H1 (cell line): ENCODE data around the gene MEFV. TPM values are rescaled to one million over a fixed set of nuclear protein-coding genes. Genes with fewer than 3 reads are reported as not detected.

Experiments
- ASH2L ChIP-seq: fragments of 200-600, 300-600 bp; sonication (generic); IDR thresholded peaks from one replicate; pipeline ENCODE4 v1.7.1; 2017; ENCODE audit warnings: low read length
- ATF2 ChIP-seq: IDR thresholded peaks from 2 replicates; pipeline ENCODE4 v1.6.1; 2012; ENCODE audit warnings: low read length, inconsistent platforms
- CEBPB ChIP-seq: IDR thresholded peaks from 2 replicates; pipeline ENCODE4 v1.6.1; 2012; ENCODE audit warnings: low read depth, low read length
- CHD1 ChIP-seq: IDR thresholded peaks from 2 replicates; pipeline ENCODE4 v1.6.1; 2012; ENCODE audit warnings: low read depth, low read length, improper control_type of control experiment
- CREB1 ChIP-seq: IDR thresholded peaks from 2 replicates; pipeline ENCODE4 v1.6.1; 2012; ENCODE audit warnings: inconsistent platforms
- EGR1 ChIP-seq: IDR thresholded peaks from 2 replicates; pipeline ENCODE4 v1.6.1; 2011; ENCODE audit warnings: low read depth, low read length, borderline replicate concordance
- EP300 ChIP-seq, 2 experiments: IDR thresholded peaks; 1 replicate in 1 of 2; 2 replicates in 1 of 2; pipeline ENCODE4 v1.6.1; 2011 to 2012; ENCODE audit warnings: low read depth in 2 of 2, low read length in 2 of 2, mild to moderate bottlenecking in 2 of 2, borderline replicate concordance in 1 of 2, inconsistent platforms in 1 of 2, moderate library complexity in 1 of 2
- EZH2 ChIP-seq: fragments of 200-600 bp; sonication (generic); IDR thresholded peaks from 2 replicates; pipeline ENCODE4 v1.7.1; 2012; ENCODE audit warnings: low read depth, mild to moderate bottlenecking, moderate library complexity, low read length, inconsistent platforms; ENCODE audit not compliant: severe bottlenecking
- FOSL1 ChIP-seq: IDR thresholded peaks from 2 replicates; pipeline ENCODE4 v1.6.1; 2011; ENCODE audit warnings: mild to moderate bottlenecking, low read depth, low read length, moderate library complexity; ENCODE audit not compliant: insufficient read depth
- GABPA ChIP-seq: IDR thresholded peaks from 2 replicates; pipeline ENCODE4 v1.6.1; 2011; ENCODE audit warnings: mild to moderate bottlenecking, low read length, moderate library complexity, borderline replicate concordance; ENCODE audit not compliant: insufficient read depth
- GTF2F1 ChIP-seq: IDR thresholded peaks from 2 replicates; pipeline ENCODE4 v1.6.1; 2012; ENCODE audit warnings: low read depth, low read length, improper control_type of control experiment, borderline replicate concordance
- HDAC2 ChIP-seq, 2 experiments: fragments of 300-600 bp in 1 of 2; sonication (generic) in 1 of 2; IDR thresholded peaks; 2 replicates each; pipeline ENCODE4 v1.6.1; 2011 to 2012; ENCODE audit warnings: low read depth in 2 of 2, low read length in 2 of 2, mild to moderate bottlenecking in 2 of 2, moderate library complexity in 2 of 2, borderline replicate concordance in 1 of 2, inconsistent platforms in 1 of 2
- KDM1A ChIP-seq: fragments of 200-600, 300-600 bp; sonication (generic); IDR thresholded peaks from 2 replicates; pipeline ENCODE4 v1.7.1; 2016; ENCODE audit warnings: mild to moderate bottlenecking, low read length, borderline replicate concordance
- KDM5A ChIP-seq: fragments of 200-600 bp; IDR thresholded peaks from 2 replicates; pipeline ENCODE4 v1.7.1; 2012; ENCODE audit warnings: mild to moderate bottlenecking, low read length, inconsistent platforms, mixed read lengths
- RXRA ChIP-seq: IDR thresholded peaks from 2 replicates; pipeline ENCODE4 v1.6.1; 2011; ENCODE audit warnings: low read depth, mild to moderate bottlenecking, low read length, moderate library complexity; ENCODE audit not compliant: insufficient read depth
- SIN3A ChIP-seq, 2 experiments: IDR thresholded peaks in 1 of 2; conservative IDR thresholded peaks in 1 of 2; 2 replicates each; pipeline ENCODE4 v1.6.1; 2011 to 2012; ENCODE audit warnings: low read length in 2 of 2, improper control_type of control experiment in 1 of 2, low read depth in 1 of 2, mild to moderate bottlenecking in 1 of 2
- SP1 ChIP-seq: IDR thresholded peaks from 2 replicates; pipeline ENCODE4 v1.6.1; 2011; ENCODE audit warnings: low read depth, low read length
- SRF ChIP-seq: IDR thresholded peaks from 2 replicates; pipeline ENCODE4 v1.6.1; 2011; ENCODE audit warnings: mild to moderate bottlenecking, low read depth, low read length, moderate library complexity
- TAF7 ChIP-seq: optimal IDR thresholded peaks from 2 replicates; pipeline ENCODE3; 2011; ENCODE audit warnings: low read depth, mild to moderate bottlenecking, inconsistent platforms, low read length, moderate library complexity, borderline replicate concordance
- USF2 ChIP-seq: IDR thresholded peaks from 2 replicates; pipeline ENCODE4 v1.6.1; 2011; ENCODE audit warnings: low read length, improper control_type of control experiment
- YY1 ChIP-seq: IDR thresholded peaks from 2 replicates; pipeline ENCODE4 v1.6.1; 2011; ENCODE audit warnings: low read depth, mild to moderate bottlenecking, low read length
- polyA plus RNA-seq, 7 experiments: library from polyadenylated mRNA; depleted of rRNA in 3 of 7; stranded (reverse) in 5 of 7; unstranded in 2 of 7; fragments of >200 nt in 5 of 7; fragments of 200-250 nt in 2 of 7; gene quantifications; 1 replicate in 5 of 7; 2 replicates in 1 of 7; 4 replicates in 1 of 7; pipeline versions ENCODE4 v1.2.1 to v1.2.3, GENCODE V29; 2011 to 2013; ENCODE audit warnings: missing spikeins in 2 of 7, mixed read lengths in 2 of 7
- total RNA-seq: library from RNA; stranded (reverse); fragmentation: NEBNext Ultra II Directional; extraction: Animal tissue kit (Norgen Biotek cat#: 25700); gene quantifications from 2 replicates; pipeline ENCODE4 v1.2.1, GENCODE V29; 2021

Gene MEFV
- total and polyA plus RNA-seq, 2 of the 8 experiments (the other 6 are each of a cell fraction or from before 2014, with no cell fraction given), result 0.03 TPM; not detected in 1

- no peak for TF ChIP-seq ATF2
- TF ChIP-seq EGR1, result no peak
- TF ChIP-seq KDM1A, result no peak
- peak; percentile 78 for TF ChIP-seq SP1
- TF ChIP-seq ASH2L, result no peak
- TF ChIP-seq EP300 (IDR thresholded peaks at IDR 0.05; ENCODE audit: borderline replicate concordance in 1 of 2, low read depth in 2 of 2, low read length in 2 of 2), result no peak
- TF ChIP-seq CEBPB, result no peak
- peak; percentile 97 for TF ChIP-seq CREB1
- TF ChIP-seq CHD1, result no peak
- TF ChIP-seq KDM5A, result 0 out of 2 replicates have a peak, but pooled peaks have one; percentile 54
- no peak for TF ChIP-seq SRF
- no peak for TF ChIP-seq RXRA
- TF ChIP-seq FOSL1, result no peak
- TF ChIP-seq GABPA, result no peak; the same call in 1 of the 2 replicates
- TF ChIP-seq TAF7, result peak; percentile 17
- TF ChIP-seq GTF2F1, result no peak
- TF ChIP-seq USF2, result peak; percentile 85
- peak; percentile 24 to 57; a peak in 2 of 4 replicates for TF ChIP-seq SIN3A (conservative IDR thresholded peaks at IDR 0.05 in 1 of 2, IDR thresholded peaks at IDR 0.05 in 1 of 2; ENCODE audit: low read depth in 1 of 2, low read length in 2 of 2)
- TF ChIP-seq EZH2, result no peak
- TF ChIP-seq HDAC2 (IDR thresholded peaks at IDR 0.05; ENCODE audit: borderline replicate concordance in 1 of 2, low read depth in 2 of 2, low read length in 2 of 2), result no peak
- peak; percentile 43 for TF ChIP-seq YY1
Measured at GRCh38 chr16:3282730-3283542, 26.5 kb upstream of the MEFV start, which contains the start of gene ZNF263 (continued).
